Stimulated activated CD4-positive, alpha-beta T cell treated with anti-CD3 and anti-CD28 coated beads, Interleukin-15, amount 100 ng/mL, for 48 hours (primary cell): ENCODE results near the gene LACTB.
"Not testable (repeated sequence)": the region's sequence is repeated elsewhere in the genome, so short reads cannot be mapped to it uniquely, and the experiment has no call there.

Experiments used
- DNase-seq, 2 donors: peaks; one replicate each; pipeline ENCODE4 v3.0.0-alpha.2; 2020; ENCODE audit warnings: low read depth in 2 of 2

LACTB gene

GRCh38 chr15:63089260-63090043, 32.2 kb upstream of the LACTB start:
- no peak for DNase-seq

GRCh38 chr15:63090472-63090871, 31.2 kb upstream of the LACTB start:
- no peak for DNase-seq

- no peak for DNase-seq
Measured at GRCh38 chr15:63090887-63091286, 30.8 kb upstream of the LACTB start.

GRCh38 chr15:63091679-63092446, 29.8 kb upstream of the LACTB start:
- DNase-seq: no peak

GRCh38 chr15:63093486-63094205, 28.0 kb upstream of the LACTB start:
- peak; percentile 37 to 58 for DNase-seq

- no peak for DNase-seq
Measured at GRCh38 chr15:63094495-63094931, 27.1 kb upstream of the LACTB start.

GRCh38 chr15:63096178-63096577, 25.5 kb upstream of the LACTB start:
- DNase-seq: no peak

- DNase-seq: not testable (repeated sequence)
Measured at GRCh38 chr15:63098901-63099300, 22.8 kb upstream of the LACTB start.

GRCh38 chr15:63099581-63099980, 22.1 kb upstream of the LACTB start:
- not testable (repeated sequence) for DNase-seq

- DNase-seq: no peak
Measured at GRCh38 chr15:63103416-63103815, 18.2 kb upstream of the LACTB start.

GRCh38 chr15:63104727-63105126, 16.9 kb upstream of the LACTB start:
- DNase-seq: no peak

- not testable (repeated sequence) for DNase-seq
Measured at GRCh38 chr15:63105354-63105753, 16.3 kb upstream of the LACTB start.

- DNase-seq: no peak
Measured at GRCh38 chr15:63107895-63108546, 13.6 kb upstream of the LACTB start.

- no peak for DNase-seq
Measured at GRCh38 chr15:63109498-63109897, 12.2 kb upstream of the LACTB start.

- no peak for DNase-seq
Measured at GRCh38 chr15:63109920-63110319, 11.7 kb upstream of the LACTB start.

- no peak for DNase-seq
Measured at GRCh38 chr15:63110428-63111026, 11.1 kb upstream of the LACTB start.

GRCh38 chr15:63111481-63111880, 10.2 kb upstream of the LACTB start:
- no peak for DNase-seq

GRCh38 chr15:63112871-63113270, 8.8 kb upstream of the LACTB start:
- no peak for DNase-seq

- no peak for DNase-seq
Measured at GRCh38 chr15:63114465-63114864, 7.2 kb upstream of the LACTB start.

GRCh38 chr15:63118854-63119253, 2.8 kb upstream of the LACTB start:
- DNase-seq: no peak
